ENCODE results near the gene KSR1. TPM values are rescaled to one million over a fixed set of nuclear protein-coding genes. Genes with fewer than 3 reads are reported as not detected.

Gene KSR1
- total and polyA plus RNA-seq, 2 experiments from 2014 or later: 7.8 to 53.2 TPM

DNA sequence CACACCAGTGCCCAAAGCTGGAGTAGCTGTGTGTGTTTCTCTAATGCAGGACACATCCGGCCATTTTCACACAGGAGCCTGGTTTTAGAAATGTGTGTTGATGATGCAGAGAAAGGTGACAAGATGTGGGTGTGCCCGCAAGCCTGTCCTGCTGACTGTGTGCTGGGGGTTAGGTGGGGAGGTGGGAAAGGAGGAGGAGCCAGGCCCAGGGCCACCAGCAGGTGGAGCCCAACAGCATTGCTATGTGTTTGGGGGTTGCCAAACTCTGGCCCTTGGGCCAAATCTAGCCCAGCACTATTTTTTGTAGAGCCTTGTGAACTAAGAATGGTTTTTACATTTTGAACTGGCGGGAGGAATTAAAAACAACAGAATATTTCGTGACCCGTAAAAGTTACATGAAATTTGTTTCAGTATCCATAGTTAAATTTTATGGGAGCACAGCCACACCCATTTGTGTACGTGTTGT is 113.0 kb downstream of the KSR1 start:
- ATAC-seq (peak; percentile 96), DNase-seq (ENCODE audit: low spot score) (peak; percentile 91)
- Mint-ChIP-seq H3K4me1 (peaks cover 46% of the 10 kb centered on the region), H3K4me3 (no peak overlapping the region), H3K27ac (peak overlapping the region; percentile 72), H3K36me3 (ENCODE audit: low read depth) (peaks cover 2% of the 10 kb centered on the region; the same call in 2 of the 3 replicates), H3K9me3 (no peaks in the 10 kb centered on the region; the same call in 2 of the 3 replicates), H3K27me3 (ENCODE audit: insufficient read depth, low read depth, poor library complexity) (peaks cover 10% of the 10 kb centered on the region)
- no peak overlapping the region for H3K4me3 ChIP-seq
- no peak overlapping the region for H3K4me2 ChIP-seq
- TF ChIP-seq, protein P1, sequence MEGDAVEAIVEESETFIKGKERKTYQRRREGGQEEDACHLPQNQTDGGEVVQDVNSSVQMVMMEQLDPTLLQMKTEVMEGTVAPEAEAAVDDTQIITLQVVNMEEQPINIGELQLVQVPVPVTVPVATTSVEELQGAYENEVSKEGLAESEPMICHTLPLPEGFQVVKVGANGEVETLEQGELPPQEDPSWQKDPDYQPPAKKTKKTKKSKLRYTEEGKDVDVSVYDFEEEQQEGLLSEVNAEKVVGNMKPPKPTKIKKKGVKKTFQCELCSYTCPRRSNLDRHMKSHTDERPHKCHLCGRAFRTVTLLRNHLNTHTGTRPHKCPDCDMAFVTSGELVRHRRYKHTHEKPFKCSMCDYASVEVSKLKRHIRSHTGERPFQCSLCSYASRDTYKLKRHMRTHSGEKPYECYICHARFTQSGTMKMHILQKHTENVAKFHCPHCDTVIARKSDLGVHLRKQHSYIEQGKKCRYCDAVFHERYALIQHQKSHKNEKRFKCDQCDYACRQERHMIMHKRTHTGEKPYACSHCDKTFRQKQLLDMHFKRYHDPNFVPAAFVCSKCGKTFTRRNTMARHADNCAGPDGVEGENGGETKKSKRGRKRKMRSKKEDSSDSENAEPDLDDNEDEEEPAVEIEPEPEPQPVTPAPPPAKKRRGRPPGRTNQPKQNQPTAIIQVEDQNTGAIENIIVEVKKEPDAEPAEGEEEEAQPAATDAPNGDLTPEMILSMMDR (conservative IDR thresholded peaks at IDR 0.05; ENCODE audit: low read depth in 2 of 2): peak; percentile 75 to 81
- TF ChIP-seq EZH2 (IDR thresholded peaks at IDR 0.05; ENCODE audit: low read depth, unreplicated experiment) (no peak), CREB1 (CRISPR knock-in tag; IDR thresholded peaks at IDR 0.05; ENCODE audit: low read depth) (no peak), JUNB (IDR thresholded peaks at IDR 0.05; ENCODE audit: unreplicated experiment) (no peak)
- H3K36me3 ChIP-seq (ENCODE audit: insufficient read depth): no peaks in the 10 kb centered on the region
- no peak overlapping the region for H2AFZ ChIP-seq
- H4K20me1 ChIP-seq (replicated peaks; ENCODE audit: insufficient read depth): peaks cover 10% of the 10 kb centered on the region; the same call in 1 of the 2 replicates
- H3K9me2 ChIP-seq (ENCODE audit: insufficient read depth): no peaks in the 10 kb centered on the region
- H3K79me2 ChIP-seq (replicated peaks; ENCODE audit: insufficient read depth): peaks cover 46% of the 10 kb centered on the region
- peaks cover 30% of the 10 kb centered on the region for H3K4me1 ChIP-seq (ENCODE audit: insufficient read depth)
- no peaks in the 10 kb centered on the region for H3F3A ChIP-seq (replicated peaks; ENCODE audit: low read depth)
- H3K27ac ChIP-seq (ENCODE audit: low read depth): peak overlapping the region; percentile 80; the same call in 1 of the 2 replicates
- H3K27me3 ChIP-seq (ENCODE audit: insufficient read depth): no peaks in the 10 kb centered on the region

DNA sequence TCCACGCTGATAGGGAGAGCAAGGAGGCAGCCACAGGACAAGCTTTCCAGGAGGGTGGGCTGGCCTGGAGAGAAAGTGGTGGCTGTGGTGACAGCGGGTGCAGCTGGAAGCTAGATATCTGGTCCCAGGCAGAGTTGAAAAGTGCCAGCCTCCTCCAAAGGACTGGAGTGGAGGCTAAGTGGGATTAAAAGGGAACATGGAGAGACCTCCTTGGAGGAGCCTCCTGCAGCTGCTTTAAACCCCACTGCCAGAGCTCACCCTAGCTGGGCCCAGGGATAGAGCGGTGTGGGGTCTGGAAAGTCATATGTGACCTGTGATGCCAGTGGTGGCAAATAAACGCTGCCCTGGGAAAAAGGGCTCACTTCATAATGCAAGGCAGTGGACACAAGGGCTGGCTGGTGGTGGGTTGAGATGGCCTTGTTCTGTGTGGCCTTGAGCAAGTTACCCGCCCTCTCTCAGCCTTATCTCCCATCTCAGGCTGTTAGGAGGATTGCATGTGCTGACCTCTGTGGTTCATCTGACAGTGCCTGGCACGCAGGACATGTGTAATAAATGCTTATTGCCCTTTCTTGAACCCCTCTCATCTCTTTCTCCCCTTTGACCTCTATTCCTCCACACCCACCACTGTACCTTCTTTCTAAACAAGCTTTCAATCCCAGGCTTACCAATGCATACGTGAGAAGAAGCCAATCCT is 113.8 kb downstream of the KSR1 start:
- Histone ChIP-seq H2AFZ (no peak overlapping the region), H3K4me3 (no peak overlapping the region), H3K4me1 (ENCODE audit: insufficient read depth) (peaks cover 37% of the 10 kb centered on the region), H3K27me3 (ENCODE audit: insufficient read depth) (no peaks in the 10 kb centered on the region), H3F3A (replicated peaks; ENCODE audit: low read depth) (no peaks in the 10 kb centered on the region), H3K36me3 (ENCODE audit: insufficient read depth) (no peaks in the 10 kb centered on the region), H3K9me2 (ENCODE audit: insufficient read depth) (peaks cover 3% of the 10 kb centered on the region; the same call in 1 of the 2 replicates), H3K4me2 (no peak overlapping the region), H4K20me1 (replicated peaks; ENCODE audit: insufficient read depth) (peaks cover 10% of the 10 kb centered on the region; the same call in 1 of the 2 replicates), H3K27ac (ENCODE audit: low read depth) (no peak overlapping the region), H3K79me2 (replicated peaks; ENCODE audit: insufficient read depth) (peaks cover 53% of the 10 kb centered on the region)
- no peak overlapping the region for H3K4me3 Mint-ChIP-seq
- H3K27me3 Mint-ChIP-seq (ENCODE audit: insufficient read depth, low read depth, poor library complexity): peaks cover 10% of the 10 kb centered on the region
- ATAC-seq (no peak), DNase-seq (ENCODE audit: low spot score) (no peak)
- TF ChIP-seq, protein P1 (conservative IDR thresholded peaks at IDR 0.05; ENCODE audit: low read depth in 2 of 2): no peak
- TF ChIP-seq CREB1 (CRISPR knock-in tag; IDR thresholded peaks at IDR 0.05; ENCODE audit: low read depth) (no peak), ZNF331 (CRISPR knock-in tag; IDR thresholded peaks at IDR 0.05; ENCODE audit: low read depth) (no peak), STAT1 (IDR thresholded peaks at IDR 0.05; ENCODE audit: unreplicated experiment) (no peak), NANOG (IDR thresholded peaks at IDR 0.05; ENCODE audit: borderline replicate concordance) (no peak), EZH2phosphoT487 (IDR thresholded peaks at IDR 0.05; ENCODE audit: unreplicated experiment) (no peak)
- TF ChIP-seq, protein P2, sequence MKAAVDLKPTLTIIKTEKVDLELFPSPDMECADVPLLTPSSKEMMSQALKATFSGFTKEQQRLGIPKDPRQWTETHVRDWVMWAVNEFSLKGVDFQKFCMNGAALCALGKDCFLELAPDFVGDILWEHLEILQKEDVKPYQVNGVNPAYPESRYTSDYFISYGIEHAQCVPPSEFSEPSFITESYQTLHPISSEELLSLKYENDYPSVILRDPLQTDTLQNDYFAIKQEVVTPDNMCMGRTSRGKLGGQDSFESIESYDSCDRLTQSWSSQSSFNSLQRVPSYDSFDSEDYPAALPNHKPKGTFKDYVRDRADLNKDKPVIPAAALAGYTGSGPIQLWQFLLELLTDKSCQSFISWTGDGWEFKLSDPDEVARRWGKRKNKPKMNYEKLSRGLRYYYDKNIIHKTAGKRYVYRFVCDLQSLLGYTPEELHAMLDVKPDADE (IDR thresholded peaks at IDR 0.05): no peak
- peak overlapping the region; percentile 72 for H3K27ac Mint-ChIP-seq
- H3K4me1 Mint-ChIP-seq: peaks cover 53% of the 10 kb centered on the region
- H3K9me3 Mint-ChIP-seq: no peaks in the 10 kb centered on the region
- H3K36me3 Mint-ChIP-seq (ENCODE audit: low read depth): no peaks in the 10 kb centered on the region; the same call in 2 of the 3 replicates
